ENCODE data around the gene TFPI. TPM values are rescaled to one million over a fixed set of nuclear protein-coding genes. Genes with fewer than 3 reads are reported as not detected.

Gene TFPI
- total RNA-seq: 10 to 100 TPM; 94.6 to 99.0 TPM
- 100 to 1,000 TPM in 1 of 2 donors, 10 to 100 TPM in 1; 72.9 to 131 TPM for polyA plus RNA-seq (ENCODE audit: insufficient read length in 2 of 2)
- long read RNA-seq, donor 1, transcript TFPI-201 (8 exons, 3,885 nt): major isoform, 19 of 23 reads
- long read RNA-seq, donor 1, partial matches to known transcripts: 0 of 23 reads
- long read RNA-seq, donor 1, other reads (novel, unspliced or antisense): 0 of 23 reads
- long read RNA-seq, donor 2, transcript TFPI-201 (8 exons, 3,885 nt): major isoform, 9 of 9 reads
- long read RNA-seq, donor 2, partial matches to known transcripts: 0 of 9 reads
- long read RNA-seq, donor 2, other reads (novel, unspliced or antisense): 0 of 9 reads
- long read RNA-seq, donor 3, transcript TFPI-201 (8 exons, 3,885 nt): major isoform, 11 of 18 reads
- long read RNA-seq, donor 3, partial matches to known transcripts: 0 of 18 reads
- long read RNA-seq, donor 3, other reads (novel, unspliced or antisense): 5 of 18 reads
- long read RNA-seq, donor 4, transcript TFPI-201 (8 exons, 3,885 nt): major isoform, 20 of 51 reads
- long read RNA-seq, donor 4, partial matches to known transcripts: 18 of 51 reads
- long read RNA-seq, donor 4, other reads (novel, unspliced or antisense): 8 of 51 reads

DNA sequence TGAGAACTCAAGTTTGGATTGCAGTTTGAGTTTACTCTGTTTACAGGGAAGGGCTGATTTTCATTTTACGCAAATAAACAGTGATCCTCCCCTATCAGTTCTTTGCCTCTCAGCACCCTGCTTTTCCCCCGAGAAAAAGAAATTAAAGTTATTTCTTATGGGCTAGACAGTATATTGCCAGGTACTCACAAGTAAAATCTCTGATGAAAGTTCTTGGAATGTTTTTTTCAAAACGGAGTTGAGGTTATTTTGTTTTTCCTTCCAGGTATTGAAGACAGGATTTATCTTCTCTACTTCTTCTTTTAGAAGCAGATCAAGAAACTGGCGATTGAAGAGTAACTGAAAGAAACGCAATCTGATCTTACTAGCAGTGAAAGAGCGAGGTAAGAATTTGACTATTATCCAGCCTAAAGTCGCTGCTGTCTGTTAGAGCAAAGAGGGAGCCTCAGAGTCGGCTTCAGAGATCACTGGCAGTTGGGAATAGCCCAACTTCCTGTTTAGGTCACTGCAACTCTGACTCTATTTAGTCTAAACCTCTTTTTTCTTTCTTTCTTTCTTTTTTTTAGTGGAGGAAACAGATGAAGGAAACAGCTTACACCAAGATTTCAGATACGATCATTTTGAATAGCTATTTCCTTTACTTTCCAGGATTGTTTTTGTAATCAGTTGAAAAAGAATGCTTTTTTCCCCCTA is at the start of gene TFPI:
TSS of gene TFPI (minus strand) at position 425 of the 693 bp plus-strand sequence. CDS start 50,667 bp downstream, outside the sequence.
- 16% methylated on average over 5 of the region's 9 CpGs for WGBS (ENCODE audit: insufficient coverage)
- DNase-seq (ENCODE audit: low read depth in 4 of 6, low spot score in 6 of 6): peak in 2 of 6 donors; percentile 46 to 69
- peak within 1 kb of the TSS; percentile 70 for H3K27ac ChIP-seq (ENCODE audit: low read depth, low read length)

DNA sequence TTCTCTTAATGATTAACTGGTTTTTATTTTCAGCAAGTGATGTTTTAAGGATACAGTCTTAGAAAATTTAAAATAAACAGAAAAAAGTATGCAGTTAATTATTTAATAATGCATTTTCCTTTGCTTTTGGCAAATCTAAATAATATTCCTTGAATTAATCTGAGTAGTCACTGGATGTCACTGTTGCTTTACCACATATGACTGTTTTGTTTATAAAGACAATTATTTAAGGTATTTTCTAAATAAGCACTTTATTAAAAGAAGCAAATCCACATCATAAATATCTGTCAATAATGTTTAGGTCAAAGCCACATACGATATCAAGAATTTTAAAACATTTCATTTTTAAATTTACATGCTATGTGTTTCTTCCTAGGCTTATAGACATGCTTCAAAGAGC is 40.6 kb upstream of the TFPI start:
- peaks cover 2% of the 10 kb centered on the region for H3K9me3 ChIP-seq (ENCODE audit: control insufficient read depth, insufficient read depth, low read length)
- H3K36me3 ChIP-seq (ENCODE audit: control insufficient read depth, insufficient read depth, low read length): no peaks in the 10 kb centered on the region
- WGBS (ENCODE audit: insufficient coverage): no CpG with 5 or more reads among the region's 1 CpG
- H3K4me1 ChIP-seq (ENCODE audit: control insufficient read depth, insufficient read depth, low read length): no peaks in the 10 kb centered on the region
- peak in 1 of 6 donors; percentile 77 for DNase-seq (ENCODE audit: low read depth in 4 of 6, low spot score in 6 of 6)
- H3K27me3 ChIP-seq (ENCODE audit: control insufficient read depth, insufficient read depth, low read length): no peaks in the 10 kb centered on the region
- no peak overlapping the region for H3K27ac ChIP-seq (ENCODE audit: low read depth, low read length)
- no peak overlapping the region for H3K4me3 ChIP-seq (ENCODE audit: low read depth, low read length)

More for the DNA sequence above, at the start of gene TFPI:
- Histone ChIP-seq H3K4me3 (ENCODE audit: low read depth, low read length) (peak within 1 kb of the TSS; percentile 40), H3K27me3 (ENCODE audit: control insufficient read depth, insufficient read depth, low read length) (no peaks in the 10 kb centered on the region), H3K9me3 (ENCODE audit: control insufficient read depth, insufficient read depth, low read length) (no peaks in the 10 kb centered on the region), H3K4me1 (ENCODE audit: control insufficient read depth, insufficient read depth, low read length) (no peaks in the 10 kb centered on the region), H3K36me3 (ENCODE audit: control insufficient read depth, insufficient read depth, low read length) (no peaks in the 10 kb centered on the region)

DNA sequence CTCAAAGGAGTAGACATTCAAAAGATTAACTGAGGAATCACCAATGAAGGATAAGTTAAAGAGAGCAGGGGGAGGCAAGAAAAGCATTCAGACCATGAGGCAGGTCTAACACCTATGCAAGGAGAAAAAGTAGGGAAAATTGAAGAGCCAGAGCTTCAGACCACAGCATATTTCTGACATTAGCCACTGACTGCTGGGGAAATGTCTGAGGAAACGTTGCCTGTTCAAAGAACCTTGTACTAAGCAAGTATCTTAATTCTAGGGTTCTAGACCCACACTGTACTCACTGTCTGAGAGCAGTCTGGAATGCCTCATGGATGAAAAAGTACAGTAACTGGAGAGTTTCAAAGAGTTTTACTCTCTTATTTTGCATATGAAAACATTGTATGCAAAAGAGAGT is 39.5 kb upstream of the TFPI start:
- no peaks in the 10 kb centered on the region for H3K27me3 ChIP-seq (ENCODE audit: control insufficient read depth, insufficient read depth, low read length)
- H3K36me3 ChIP-seq (ENCODE audit: control insufficient read depth, insufficient read depth, low read length): no peaks in the 10 kb centered on the region
- no peak for DNase-seq (ENCODE audit: low read depth in 4 of 6, low spot score in 6 of 6)
- WGBS (ENCODE audit: insufficient coverage): no CpG with 5 or more reads among the region's 1 CpG
- H3K4me3 ChIP-seq (ENCODE audit: low read depth, low read length): no peak overlapping the region
- no peak overlapping the region for H3K27ac ChIP-seq (ENCODE audit: low read depth, low read length)
- no peaks in the 10 kb centered on the region for H3K4me1 ChIP-seq (ENCODE audit: control insufficient read depth, insufficient read depth, low read length)
- H3K9me3 ChIP-seq (ENCODE audit: control insufficient read depth, insufficient read depth, low read length): peaks cover 2% of the 10 kb centered on the region

DNA sequence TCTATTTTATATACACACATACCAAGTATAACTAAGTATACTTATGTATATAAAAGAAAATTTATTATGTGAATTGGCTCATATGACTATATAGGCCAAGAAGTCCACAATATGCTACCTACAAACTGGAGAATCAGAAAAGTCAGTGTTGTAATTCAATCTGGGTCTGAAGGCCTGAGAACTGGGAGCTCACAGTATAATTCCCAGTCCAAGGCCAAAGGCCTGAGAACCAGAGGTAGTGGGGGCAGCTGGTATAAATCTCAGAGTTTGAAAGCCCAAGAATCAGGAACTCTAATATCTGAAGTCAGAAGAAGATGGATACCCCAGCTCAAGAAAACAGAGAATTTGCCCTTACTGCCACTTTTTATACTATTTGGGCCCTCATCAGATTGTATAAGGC is 38.9 kb upstream of the TFPI start:
- Histone ChIP-seq H3K4me3 (ENCODE audit: low read depth, low read length) (no peak overlapping the region), H3K9me3 (ENCODE audit: control insufficient read depth, insufficient read depth, low read length) (peaks cover 2% of the 10 kb centered on the region), H3K36me3 (ENCODE audit: control insufficient read depth, insufficient read depth, low read length) (no peaks in the 10 kb centered on the region), H3K27ac (ENCODE audit: low read depth, low read length) (no peak overlapping the region), H3K4me1 (ENCODE audit: control insufficient read depth, insufficient read depth, low read length) (no peaks in the 10 kb centered on the region), H3K27me3 (ENCODE audit: control insufficient read depth, insufficient read depth, low read length) (no peaks in the 10 kb centered on the region)
- no peak for DNase-seq (ENCODE audit: low read depth in 4 of 6, low spot score in 6 of 6)

DNA sequence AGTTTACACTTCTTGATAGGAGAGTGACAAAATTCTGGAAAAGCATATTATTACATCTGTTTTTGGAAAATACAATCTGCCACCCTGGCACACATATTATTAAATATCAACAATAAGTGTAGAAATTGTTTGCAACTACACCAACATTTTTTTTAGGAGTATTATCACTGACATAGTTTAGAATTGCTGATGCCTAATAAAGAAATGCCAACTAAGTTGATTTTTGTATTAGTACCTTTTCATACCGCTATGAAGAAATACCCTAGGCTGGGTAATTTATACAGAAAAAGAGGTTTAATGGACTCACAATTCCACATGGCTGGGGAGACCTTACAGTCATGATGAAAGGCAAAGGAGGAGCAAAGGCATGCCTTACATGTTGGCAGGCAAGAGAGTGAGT is 35.9 kb upstream of the TFPI start:
- Histone ChIP-seq H3K4me1 (ENCODE audit: control insufficient read depth, insufficient read depth, low read length) (no peaks in the 10 kb centered on the region), H3K36me3 (ENCODE audit: control insufficient read depth, insufficient read depth, low read length) (no peaks in the 10 kb centered on the region)

DNA sequence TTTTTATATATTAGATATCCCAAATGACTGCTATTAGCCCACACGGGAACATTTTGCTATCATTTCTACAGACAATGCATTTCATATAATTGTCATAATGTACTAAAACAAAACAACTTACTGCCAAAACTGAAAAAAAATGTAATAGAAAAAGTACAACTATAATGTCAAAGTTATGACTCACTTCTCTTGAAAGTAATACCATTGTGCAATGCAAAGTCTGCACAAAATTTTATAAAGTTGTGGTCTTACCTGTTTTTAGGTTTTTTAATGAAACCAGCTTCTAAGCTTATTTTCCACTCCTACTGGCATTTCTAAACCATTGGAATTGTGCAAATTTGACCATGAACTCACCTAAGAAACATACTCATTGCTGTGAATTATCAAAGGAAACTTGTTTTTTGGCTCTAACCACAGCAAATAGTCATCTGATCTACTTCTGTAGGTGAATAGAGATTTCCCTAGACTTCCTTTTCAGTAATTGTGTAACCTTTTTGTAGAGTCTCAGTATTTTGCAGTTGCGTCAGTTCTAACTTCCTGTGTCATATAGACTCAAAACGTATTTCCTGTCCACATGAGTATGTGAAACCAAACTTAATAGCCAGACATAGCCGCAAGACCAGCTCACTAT is 31.9 kb upstream of the TFPI start:
- WGBS (ENCODE audit: insufficient coverage): 81% methylated on average over 3 of the region's 4 CpGs
- Histone ChIP-seq H3K27ac (ENCODE audit: low read depth, low read length) (no peak overlapping the region), H3K9me3 (ENCODE audit: control insufficient read depth, insufficient read depth, low read length) (peaks cover 2% of the 10 kb centered on the region), H3K27me3 (ENCODE audit: control insufficient read depth, insufficient read depth, low read length) (no peaks in the 10 kb centered on the region), H3K36me3 (ENCODE audit: control insufficient read depth, insufficient read depth, low read length) (no peaks in the 10 kb centered on the region), H3K4me1 (ENCODE audit: control insufficient read depth, insufficient read depth, low read length) (no peaks in the 10 kb centered on the region), H3K4me3 (ENCODE audit: low read depth, low read length) (no peak overlapping the region)
- DNase-seq (ENCODE audit: low read depth in 4 of 6, low spot score in 6 of 6): no peak

More for the DNA sequence above, 35.9 kb upstream of the TFPI start:
- H3K9me3 ChIP-seq (ENCODE audit: control insufficient read depth, insufficient read depth, low read length): peaks cover 2% of the 10 kb centered on the region
- no peak overlapping the region for H3K27ac ChIP-seq (ENCODE audit: low read depth, low read length)
- no peak overlapping the region for H3K4me3 ChIP-seq (ENCODE audit: low read depth, low read length)
- WGBS (ENCODE audit: insufficient coverage): no CpG with 5 or more reads among the region's 1 CpG
- no peak for DNase-seq (ENCODE audit: low read depth in 4 of 6, low spot score in 6 of 6)
- H3K27me3 ChIP-seq (ENCODE audit: control insufficient read depth, insufficient read depth, low read length): no peaks in the 10 kb centered on the region

DNA sequence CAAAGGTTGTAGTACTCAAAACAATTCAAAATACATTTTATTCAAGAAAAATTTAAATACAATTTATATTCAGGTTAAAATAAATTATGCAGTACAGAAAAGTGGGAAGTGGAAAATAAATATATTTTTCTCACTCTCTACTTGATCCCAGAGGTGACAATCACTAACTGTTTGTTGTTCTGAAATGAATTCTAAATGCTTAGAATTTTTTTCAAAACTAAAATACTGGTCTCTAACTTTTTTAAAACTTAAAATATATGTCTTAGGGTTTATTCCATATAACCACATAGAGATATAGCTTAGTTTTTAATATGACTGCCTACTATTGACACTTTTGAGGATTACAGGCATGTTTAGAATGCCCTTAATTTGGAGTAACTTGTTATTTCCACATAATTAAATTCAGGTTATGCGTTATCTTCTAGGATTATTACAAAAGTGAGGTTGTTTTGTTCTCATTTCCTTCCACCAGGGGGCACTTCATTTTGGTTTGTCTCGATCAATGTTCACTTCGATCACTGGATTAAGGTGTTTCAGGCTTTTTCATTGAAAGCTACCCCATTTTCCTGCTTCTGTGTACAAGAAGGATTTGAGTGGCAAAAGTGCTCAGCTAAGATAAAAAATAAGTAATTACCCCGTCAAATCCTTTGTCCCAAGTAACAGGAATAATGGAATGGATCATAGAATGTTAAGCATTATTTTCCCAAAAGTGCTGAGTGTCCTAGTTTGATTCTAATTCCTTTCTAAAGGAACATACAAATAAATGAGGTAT is 27.1 kb upstream of the TFPI start:
- Histone ChIP-seq H3K36me3 (ENCODE audit: control insufficient read depth, insufficient read depth, low read length) (no peaks in the 10 kb centered on the region), H3K27ac (ENCODE audit: low read depth, low read length) (no peak overlapping the region), H3K4me3 (ENCODE audit: low read depth, low read length) (peak overlapping the region; percentile 31), H3K9me3 (ENCODE audit: control insufficient read depth, insufficient read depth, low read length) (no peaks in the 10 kb centered on the region), H3K4me1 (ENCODE audit: control insufficient read depth, insufficient read depth, low read length) (no peaks in the 10 kb centered on the region), H3K27me3 (ENCODE audit: control insufficient read depth, insufficient read depth, low read length) (no peaks in the 10 kb centered on the region)
- WGBS (ENCODE audit: insufficient coverage): 33% methylated on average over 2 of the region's 4 CpGs
- DNase-seq (ENCODE audit: low read depth in 4 of 6, low spot score in 6 of 6): peak in 2 of 6 donors; percentile 73 to 82

DNA sequence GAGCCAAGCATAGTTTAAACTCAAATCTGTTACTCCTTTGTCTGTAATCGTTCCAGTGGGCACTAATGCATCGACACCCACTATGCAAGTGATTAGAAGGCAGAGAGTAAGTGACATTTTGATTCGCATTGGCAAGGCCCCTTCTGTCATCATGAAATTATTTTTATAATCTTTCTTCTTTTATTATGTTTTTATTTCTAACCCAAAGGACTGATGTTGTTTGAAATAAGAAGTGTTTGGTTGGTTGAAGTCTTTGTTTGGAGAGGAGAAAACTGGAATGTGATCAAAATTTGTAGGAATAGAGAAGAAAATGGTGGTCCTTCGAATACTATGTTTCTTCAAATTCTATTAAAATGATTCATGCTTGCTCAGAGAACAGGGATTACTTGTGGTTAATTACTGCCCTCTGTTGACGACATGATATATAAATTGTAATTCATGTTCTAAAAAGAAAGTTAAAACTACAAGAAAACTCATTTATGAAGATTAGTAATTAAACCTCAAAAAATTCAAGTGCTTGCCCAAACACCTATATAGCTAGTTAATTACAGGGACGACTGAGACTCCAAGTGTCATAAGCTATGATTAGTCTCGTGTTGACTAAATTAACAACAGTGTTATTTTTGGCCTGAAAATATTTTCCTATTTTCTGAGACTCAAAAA is 26.4 kb upstream of the TFPI start:
- H3K9me3 ChIP-seq (ENCODE audit: control insufficient read depth, insufficient read depth, low read length): no peaks in the 10 kb centered on the region
- H3K4me1 ChIP-seq (ENCODE audit: control insufficient read depth, insufficient read depth, low read length): no peaks in the 10 kb centered on the region
- 29% methylated on average over 1 of the region's 7 CpGs for WGBS (ENCODE audit: insufficient coverage)
- H3K4me3 ChIP-seq (ENCODE audit: low read depth, low read length): peak overlapping the region; percentile 31
- no peaks in the 10 kb centered on the region for H3K27me3 ChIP-seq (ENCODE audit: control insufficient read depth, insufficient read depth, low read length)
- no peaks in the 10 kb centered on the region for H3K36me3 ChIP-seq (ENCODE audit: control insufficient read depth, insufficient read depth, low read length)
- no peak overlapping the region for H3K27ac ChIP-seq (ENCODE audit: low read depth, low read length)
- peak in 2 of 6 donors; percentile 76 to 77 for DNase-seq (ENCODE audit: low read depth in 4 of 6, low spot score in 6 of 6)
